SJCRH30 (cell line): ENCODE measurements around the gene PHF21B. TPM values are rescaled to one million over a fixed set of nuclear protein-coding genes. Genes with fewer than 3 reads are reported as not detected.
"Not testable (repeated sequence)": the region's sequence is repeated elsewhere in the genome, so short reads cannot be mapped to it uniquely, and the experiment has no call there.

Experiments
- DNase-seq, 2 experiments: peaks; one replicate each; pipeline ENCODE4 v3.0.0-alpha.2; 2015 to 2020
- H3K27ac ChIP-seq: fragments of 250-450 bp; sonication (Bioruptor Pico); 2 replicates; pipeline ENCODE4 v1.5.1; 2020; ENCODE audit warnings: mild to moderate bottlenecking, moderate library complexity
- H3K27me3 ChIP-seq: fragments of 250-450 bp; sonication (Bioruptor Pico); 2 replicates; pipeline ENCODE4 v1.5.1; 2020; ENCODE audit warnings: mild to moderate bottlenecking, moderate library complexity
- H3K36me3 ChIP-seq: fragments of 250-450 bp; sonication (Bioruptor Pico); 2 replicates; pipeline ENCODE4 v1.5.1; 2020; ENCODE audit warnings: mild to moderate bottlenecking, moderate library complexity
- H3K4me1 ChIP-seq: fragments of 250-450 bp; sonication (Bioruptor Pico); 2 replicates; pipeline ENCODE4 v1.5.1; 2020; ENCODE audit warnings: mild to moderate bottlenecking, moderate library complexity
- H3K4me3 ChIP-seq: fragments of 250-450 bp; sonication (Bioruptor Pico); 2 replicates; pipeline ENCODE4 v1.5.1; 2020; ENCODE audit warnings: mild to moderate bottlenecking, moderate library complexity
- H3K9me3 ChIP-seq: fragments of 250-450 bp; sonication (Bioruptor Pico); replicated peaks from 2 replicates; pipeline ENCODE4 v1.5.1; 2020; ENCODE audit warnings: mild to moderate bottlenecking, moderate library complexity
- total RNA-seq: library from RNA; depleted of rRNA; stranded (reverse); fragments of >200 nt; shearing (Covaris generic); gene quantifications from 2 replicates; pipeline ENCODE4 v1.2.3, GENCODE V29; 2014

The PHF21B gene
- total RNA-seq, 1 experiment from 2014 or later: 5.8 TPM

- H3K4me1 ChIP-seq: no peaks in the 10 kb centered on the region
- no peak overlapping the region for H3K27ac ChIP-seq
- H3K36me3 ChIP-seq: no peaks in the 10 kb centered on the region
- H3K9me3 ChIP-seq: peaks cover under 1% of the 10 kb centered on the region; the same call in 1 of the 2 replicates
- no peak for DNase-seq
- no peak overlapping the region for H3K4me3 ChIP-seq
- H3K27me3 ChIP-seq: no peaks in the 10 kb centered on the region
Measured at GRCh38 chr22:44906248-44906936, 103.4 kb downstream of the PHF21B start.

GRCh38 chr22:44904492-44905152 is 105.2 kb downstream of the PHF21B start:
- not testable (repeated sequence) for H3K9me3 ChIP-seq, H3K4me1 ChIP-seq, H3K27ac ChIP-seq, H3K36me3 ChIP-seq, H3K27me3 ChIP-seq, H3K4me3 ChIP-seq, DNase-seq

GRCh38 chr22:44903164-44903563 is 106.6 kb downstream of the PHF21B start:
- not testable (repeated sequence) for H3K27me3 ChIP-seq, H3K36me3 ChIP-seq, H3K27ac ChIP-seq, H3K9me3 ChIP-seq, H3K4me1 ChIP-seq, DNase-seq, H3K4me3 ChIP-seq

GRCh38 chr22:44901301-44901700 is 108.5 kb downstream of the PHF21B start:
- H3K9me3 ChIP-seq: peaks cover 3% of the 10 kb centered on the region; the same call in 1 of the 2 replicates
- H3K4me3 ChIP-seq: no peak overlapping the region
- DNase-seq: peak in 1 of 2 experiments; percentile 9
- no peak overlapping the region for H3K27ac ChIP-seq
- H3K4me1 ChIP-seq: no peaks in the 10 kb centered on the region
- no peaks in the 10 kb centered on the region for H3K36me3 ChIP-seq
- no peaks in the 10 kb centered on the region for H3K27me3 ChIP-seq

- Histone ChIP-seq H3K27ac (no peak overlapping the region), H3K4me1 (no peaks in the 10 kb centered on the region), H3K4me3 (no peak overlapping the region), H3K27me3 (no peaks in the 10 kb centered on the region), H3K36me3 (no peaks in the 10 kb centered on the region), H3K9me3 (peaks cover 3% of the 10 kb centered on the region; the same call in 1 of the 2 replicates)
- no peak for DNase-seq
Measured at GRCh38 chr22:44898236-44898635, 111.6 kb downstream of the PHF21B start.

GRCh38 chr22:44895296-44896055 is 114.3 kb downstream of the PHF21B start:
- no peaks in the 10 kb centered on the region for H3K9me3 ChIP-seq
- H3K36me3 ChIP-seq: no peaks in the 10 kb centered on the region
- H3K27ac ChIP-seq: no peak overlapping the region
- no peaks in the 10 kb centered on the region for H3K27me3 ChIP-seq
- H3K4me3 ChIP-seq: no peak overlapping the region
- DNase-seq: no peak
- H3K4me1 ChIP-seq: no peaks in the 10 kb centered on the region

- Histone ChIP-seq H3K4me1 (no peaks in the 10 kb centered on the region), H3K4me3 (no peak overlapping the region), H3K27me3 (no peaks in the 10 kb centered on the region), H3K9me3 (no peaks in the 10 kb centered on the region), H3K36me3 (no peaks in the 10 kb centered on the region), H3K27ac (no peak overlapping the region)
- no peak for DNase-seq
Measured at GRCh38 chr22:44894782-44895181, 115.0 kb downstream of the PHF21B start.

GRCh38 chr22:44894321-44894720 is 115.5 kb downstream of the PHF21B start:
- Histone ChIP-seq H3K4me1 (no peaks in the 10 kb centered on the region), H3K4me3 (no peak overlapping the region), H3K9me3 (no peaks in the 10 kb centered on the region), H3K27ac (no peak overlapping the region), H3K27me3 (no peaks in the 10 kb centered on the region), H3K36me3 (no peaks in the 10 kb centered on the region)
- DNase-seq: no peak

GRCh38 chr22:44893731-44894080 is 116.1 kb downstream of the PHF21B start:
- H3K27me3 ChIP-seq: no peaks in the 10 kb centered on the region
- no peak overlapping the region for H3K27ac ChIP-seq
- no peak overlapping the region for H3K4me3 ChIP-seq
- H3K36me3 ChIP-seq: no peaks in the 10 kb centered on the region
- H3K9me3 ChIP-seq: no peaks in the 10 kb centered on the region
- H3K4me1 ChIP-seq: no peaks in the 10 kb centered on the region
- DNase-seq: no peak

- H3K4me3 ChIP-seq: no peak overlapping the region
- no peaks in the 10 kb centered on the region for H3K9me3 ChIP-seq
- H3K27me3 ChIP-seq: no peaks in the 10 kb centered on the region
- H3K4me1 ChIP-seq: no peaks in the 10 kb centered on the region
- H3K27ac ChIP-seq: no peak overlapping the region
- H3K36me3 ChIP-seq: no peaks in the 10 kb centered on the region
- DNase-seq: no peak
Measured at GRCh38 chr22:44892803-44893730, 116.7 kb downstream of the PHF21B start.

- no peaks in the 10 kb centered on the region for H3K36me3 ChIP-seq
- no peaks in the 10 kb centered on the region for H3K27me3 ChIP-seq
- no peak for DNase-seq
- H3K4me1 ChIP-seq: no peaks in the 10 kb centered on the region
- no peak overlapping the region for H3K4me3 ChIP-seq
- no peak overlapping the region for H3K27ac ChIP-seq
- no peaks in the 10 kb centered on the region for H3K9me3 ChIP-seq
Measured at GRCh38 chr22:44892243-44892642, 117.6 kb downstream of the PHF21B start.

- no peak for DNase-seq
- no peak overlapping the region for H3K27ac ChIP-seq
- H3K4me3 ChIP-seq: no peak overlapping the region
- no peaks in the 10 kb centered on the region for H3K27me3 ChIP-seq
- no peaks in the 10 kb centered on the region for H3K9me3 ChIP-seq
- no peaks in the 10 kb centered on the region for H3K4me1 ChIP-seq
- H3K36me3 ChIP-seq: no peaks in the 10 kb centered on the region
Measured at GRCh38 chr22:44891791-44892190, 118.0 kb downstream of the PHF21B start.

- DNase-seq: no peak
- Histone ChIP-seq H3K36me3 (no peaks in the 10 kb centered on the region), H3K27ac (no peak overlapping the region), H3K4me1 (no peaks in the 10 kb centered on the region), H3K4me3 (no peak overlapping the region), H3K27me3 (no peaks in the 10 kb centered on the region), H3K9me3 (no peaks in the 10 kb centered on the region)
Measured at GRCh38 chr22:44891293-44891747, 118.5 kb downstream of the PHF21B start.

- Histone ChIP-seq H3K4me1 (no peaks in the 10 kb centered on the region), H3K4me3 (no peak overlapping the region), H3K27ac (no peak overlapping the region), H3K36me3 (no peaks in the 10 kb centered on the region), H3K9me3 (no peaks in the 10 kb centered on the region), H3K27me3 (no peaks in the 10 kb centered on the region)
- DNase-seq: no peak
Measured at GRCh38 chr22:44890416-44891292, 119.2 kb downstream of the PHF21B start.
